ENCODE results near the gene TSR3. TPM values are rescaled to one million over a fixed set of nuclear protein-coding genes. Genes with fewer than 3 reads are reported as not detected.

TSR3 gene
- total and polyA plus RNA-seq, 4 donors, result 20.3 to 29.9 (median 28.9) TPM

GRCh38 chr16:1361685-1362360 is 10.1 kb upstream of the TSR3 start:
- no peak for TF ChIP-seq HNF4G (IDR thresholded peaks at IDR 0.05)
- TF ChIP-seq, protein P1, sequence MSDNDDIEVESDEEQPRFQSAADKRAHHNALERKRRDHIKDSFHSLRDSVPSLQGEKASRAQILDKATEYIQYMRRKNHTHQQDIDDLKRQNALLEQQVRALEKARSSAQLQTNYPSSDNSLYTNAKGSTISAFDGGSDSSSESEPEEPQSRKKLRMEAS (IDR thresholded peaks at IDR 0.05), result no peak
- TF ChIP-seq YY1 (IDR thresholded peaks at IDR 0.05), result no peak
- TF ChIP-seq HNF4A (conservative IDR thresholded peaks at IDR 0.05), result no peak
- TF ChIP-seq NR2F2 (IDR thresholded peaks at IDR 0.05), result no peak
- TF ChIP-seq, protein P2, sequence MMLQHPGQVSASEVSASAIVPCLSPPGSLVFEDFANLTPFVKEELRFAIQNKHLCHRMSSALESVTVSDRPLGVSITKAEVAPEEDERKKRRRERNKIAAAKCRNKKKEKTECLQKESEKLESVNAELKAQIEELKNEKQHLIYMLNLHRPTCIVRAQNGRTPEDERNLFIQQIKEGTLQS (IDR thresholded peaks at IDR 0.05), result no peak
- no peak for TF ChIP-seq GABPA (IDR thresholded peaks at IDR 0.05 in 1 of 2, conservative IDR thresholded peaks at IDR 0.05 in 1 of 2)
- no peak for TF ChIP-seq TAF1 (conservative IDR thresholded peaks at IDR 0.05)
- TF ChIP-seq EGR1 (IDR thresholded peaks at IDR 0.05; ENCODE audit: low read depth in 2 of 2), result no peak
- no peak overlapping the region for H3K9ac ChIP-seq (ENCODE audit: low read depth in 1 of 2, low read length in 2 of 2)
- H3K4me3 ChIP-seq (ENCODE audit: low read depth in 1 of 3, low read length in 3 of 3), result no peak overlapping the region
- no peak overlapping the region for H3K27ac ChIP-seq (ENCODE audit: low read depth in 1 of 2, low read length in 2 of 2)
- no peaks in the 10 kb centered on the region for H3K27me3 ChIP-seq (ENCODE audit: control insufficient read depth in 4 of 4, insufficient read depth in 4 of 4, low read length in 3 of 4)
- DNase-seq (ENCODE audit: low spot score), result no peak
- H3K36me3 ChIP-seq (ENCODE audit: control insufficient read depth in 4 of 4, insufficient read depth in 3 of 4, low read depth in 1 of 4, low read length in 3 of 4), result peaks cover 4 to 46% (median 31%) of the 10 kb centered on the region in 4 donors
- no peaks in the 10 kb centered on the region for H3K9me3 ChIP-seq (ENCODE audit: control insufficient read depth in 4 of 4, low read length in 3 of 4)
- H3K4me1 ChIP-seq (ENCODE audit: control insufficient read depth in 4 of 4, insufficient read depth in 4 of 4, low read length in 3 of 4), result no peaks in the 10 kb centered on the region
- WGBS, result 96% methylated on average over 43 of the region's 43 CpGs

DNA sequence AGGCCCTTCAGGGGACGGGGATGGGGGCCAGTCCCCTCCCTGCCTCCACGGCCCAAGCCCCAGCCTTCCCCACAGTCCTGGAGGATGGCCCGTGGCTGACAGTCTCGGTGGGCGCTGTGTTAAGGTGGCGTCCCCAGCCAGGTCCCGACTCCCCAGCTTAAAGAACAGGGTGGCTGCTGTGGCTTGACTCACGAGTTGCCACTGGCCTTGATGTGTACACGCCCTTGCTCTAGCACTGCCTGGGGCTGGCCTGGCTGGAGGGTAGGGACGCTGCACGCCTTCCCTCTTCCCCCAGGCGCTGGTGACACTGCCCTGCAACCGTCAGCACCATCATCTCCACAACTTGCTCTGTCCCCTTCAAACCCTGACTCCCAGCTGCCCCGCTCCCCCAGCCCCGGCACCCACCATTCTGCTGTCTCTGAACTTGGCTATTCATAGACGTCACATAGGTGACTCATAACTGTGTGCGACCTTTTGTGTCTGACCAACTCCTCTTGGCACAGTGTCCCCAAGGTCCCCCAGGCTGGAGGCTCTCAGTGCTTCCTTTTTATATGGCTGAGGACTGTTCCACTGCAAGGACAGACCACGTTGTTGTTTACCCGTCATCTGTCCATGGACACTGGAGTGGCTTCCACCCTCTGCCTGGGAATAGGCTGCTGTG is 6.4 kb upstream of the TSR3 start:
- H3K27me3 ChIP-seq (ENCODE audit: control insufficient read depth in 4 of 4, insufficient read depth in 4 of 4, low read length in 3 of 4), result no peaks in the 10 kb centered on the region
- H3K4me3 ChIP-seq (ENCODE audit: low read depth in 1 of 3, low read length in 3 of 3), result no peak overlapping the region
- WGBS, result 89% methylated on average over 19 of the region's 19 CpGs
- peaks cover 0 to 24% (median 14%) of the 10 kb centered on the region in 4 donors for H3K36me3 ChIP-seq (ENCODE audit: control insufficient read depth in 4 of 4, insufficient read depth in 3 of 4, low read depth in 1 of 4, low read length in 3 of 4)
- no peak overlapping the region for H3K27ac ChIP-seq (ENCODE audit: low read depth in 1 of 2, low read length in 2 of 2)
- DNase-seq (ENCODE audit: low spot score), result no peak
- peaks cover under 1 to 26% (median 10%) of the 10 kb centered on the region in 4 donors for H3K4me1 ChIP-seq (ENCODE audit: control insufficient read depth in 4 of 4, insufficient read depth in 4 of 4, low read length in 3 of 4)
- TF ChIP-seq, protein P3, sequence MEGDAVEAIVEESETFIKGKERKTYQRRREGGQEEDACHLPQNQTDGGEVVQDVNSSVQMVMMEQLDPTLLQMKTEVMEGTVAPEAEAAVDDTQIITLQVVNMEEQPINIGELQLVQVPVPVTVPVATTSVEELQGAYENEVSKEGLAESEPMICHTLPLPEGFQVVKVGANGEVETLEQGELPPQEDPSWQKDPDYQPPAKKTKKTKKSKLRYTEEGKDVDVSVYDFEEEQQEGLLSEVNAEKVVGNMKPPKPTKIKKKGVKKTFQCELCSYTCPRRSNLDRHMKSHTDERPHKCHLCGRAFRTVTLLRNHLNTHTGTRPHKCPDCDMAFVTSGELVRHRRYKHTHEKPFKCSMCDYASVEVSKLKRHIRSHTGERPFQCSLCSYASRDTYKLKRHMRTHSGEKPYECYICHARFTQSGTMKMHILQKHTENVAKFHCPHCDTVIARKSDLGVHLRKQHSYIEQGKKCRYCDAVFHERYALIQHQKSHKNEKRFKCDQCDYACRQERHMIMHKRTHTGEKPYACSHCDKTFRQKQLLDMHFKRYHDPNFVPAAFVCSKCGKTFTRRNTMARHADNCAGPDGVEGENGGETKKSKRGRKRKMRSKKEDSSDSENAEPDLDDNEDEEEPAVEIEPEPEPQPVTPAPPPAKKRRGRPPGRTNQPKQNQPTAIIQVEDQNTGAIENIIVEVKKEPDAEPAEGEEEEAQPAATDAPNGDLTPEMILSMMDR (IDR thresholded peaks at IDR 0.05; ENCODE audit: low read depth, low read length, missing input control), result no peak
- TF ChIP-seq EGR1 (IDR thresholded peaks at IDR 0.05; ENCODE audit: low read depth in 2 of 2) (no peak), FOXA1 (IDR thresholded peaks at IDR 0.05) (no peak), YY1 (IDR thresholded peaks at IDR 0.05) (no peak), HNF4A (conservative IDR thresholded peaks at IDR 0.05) (no peak), HNF4G (IDR thresholded peaks at IDR 0.05) (no peak), RAD21 (IDR thresholded peaks at IDR 0.05) (no peak), NR2F2 (IDR thresholded peaks at IDR 0.05) (no peak)
- TF ChIP-seq, protein P4, sequence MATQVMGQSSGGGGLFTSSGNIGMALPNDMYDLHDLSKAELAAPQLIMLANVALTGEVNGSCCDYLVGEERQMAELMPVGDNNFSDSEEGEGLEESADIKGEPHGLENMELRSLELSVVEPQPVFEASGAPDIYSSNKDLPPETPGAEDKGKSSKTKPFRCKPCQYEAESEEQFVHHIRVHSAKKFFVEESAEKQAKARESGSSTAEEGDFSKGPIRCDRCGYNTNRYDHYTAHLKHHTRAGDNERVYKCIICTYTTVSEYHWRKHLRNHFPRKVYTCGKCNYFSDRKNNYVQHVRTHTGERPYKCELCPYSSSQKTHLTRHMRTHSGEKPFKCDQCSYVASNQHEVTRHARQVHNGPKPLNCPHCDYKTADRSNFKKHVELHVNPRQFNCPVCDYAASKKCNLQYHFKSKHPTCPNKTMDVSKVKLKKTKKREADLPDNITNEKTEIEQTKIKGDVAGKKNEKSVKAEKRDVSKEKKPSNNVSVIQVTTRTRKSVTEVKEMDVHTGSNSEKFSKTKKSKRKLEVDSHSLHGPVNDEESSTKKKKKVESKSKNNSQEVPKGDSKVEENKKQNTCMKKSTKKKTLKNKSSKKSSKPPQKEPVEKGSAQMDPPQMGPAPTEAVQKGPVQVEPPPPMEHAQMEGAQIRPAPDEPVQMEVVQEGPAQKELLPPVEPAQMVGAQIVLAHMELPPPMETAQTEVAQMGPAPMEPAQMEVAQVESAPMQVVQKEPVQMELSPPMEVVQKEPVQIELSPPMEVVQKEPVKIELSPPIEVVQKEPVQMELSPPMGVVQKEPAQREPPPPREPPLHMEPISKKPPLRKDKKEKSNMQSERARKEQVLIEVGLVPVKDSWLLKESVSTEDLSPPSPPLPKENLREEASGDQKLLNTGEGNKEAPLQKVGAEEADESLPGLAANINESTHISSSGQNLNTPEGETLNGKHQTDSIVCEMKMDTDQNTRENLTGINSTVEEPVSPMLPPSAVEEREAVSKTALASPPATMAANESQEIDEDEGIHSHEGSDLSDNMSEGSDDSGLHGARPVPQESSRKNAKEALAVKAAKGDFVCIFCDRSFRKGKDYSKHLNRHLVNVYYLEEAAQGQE (IDR thresholded peaks at IDR 0.05), result no peak
- TF ChIP-seq, protein P5, sequence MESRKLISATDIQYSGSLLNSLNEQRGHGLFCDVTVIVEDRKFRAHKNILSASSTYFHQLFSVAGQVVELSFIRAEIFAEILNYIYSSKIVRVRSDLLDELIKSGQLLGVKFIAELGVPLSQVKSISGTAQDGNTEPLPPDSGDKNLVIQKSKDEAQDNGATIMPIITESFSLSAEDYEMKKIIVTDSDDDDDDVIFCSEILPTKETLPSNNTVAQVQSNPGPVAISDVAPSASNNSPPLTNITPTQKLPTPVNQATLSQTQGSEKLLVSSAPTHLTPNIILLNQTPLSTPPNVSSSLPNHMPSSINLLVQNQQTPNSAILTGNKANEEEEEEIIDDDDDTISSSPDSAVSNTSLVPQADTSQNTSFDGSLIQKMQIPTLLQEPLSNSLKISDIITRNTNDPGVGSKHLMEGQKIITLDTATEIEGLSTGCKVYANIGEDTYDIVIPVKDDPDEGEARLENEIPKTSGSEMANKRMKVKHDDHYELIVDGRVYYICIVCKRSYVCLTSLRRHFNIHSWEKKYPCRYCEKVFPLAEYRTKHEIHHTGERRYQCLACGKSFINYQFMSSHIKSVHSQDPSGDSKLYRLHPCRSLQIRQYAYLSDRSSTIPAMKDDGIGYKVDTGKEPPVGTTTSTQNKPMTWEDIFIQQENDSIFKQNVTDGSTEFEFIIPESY (IDR thresholded peaks at IDR 0.05), result no peak
- H3K9me3 ChIP-seq (ENCODE audit: control insufficient read depth in 4 of 4, low read length in 3 of 4), result no peaks in the 10 kb centered on the region
- H3K9ac ChIP-seq (ENCODE audit: low read depth in 1 of 2, low read length in 2 of 2), result no peak overlapping the region

All from liver (tissue), 9 donors.